HPDE6-E6E7 (cell line): ENCODE results near the gene SYT1.

ENCODE experiments used
- DNase-seq: peaks from one replicate; pipeline ENCODE4 v3.0.0; 2011; ENCODE audit warnings: missing footprints; ENCODE audit errors: extremely low spot score

Gene SYT1

GRCh38 chr12:78891646-78892353, 27.2 kb downstream of the SYT1 start:
- DNase-seq: no peak

GRCh38 chr12:78898416-78898815, 33.8 kb downstream of the SYT1 start:
- DNase-seq: no peak

- DNase-seq: peak; percentile 8
Measured at GRCh38 chr12:78914859-78915331, 50.3 kb downstream of the SYT1 start.

- no peak for DNase-seq
Measured at GRCh38 chr12:78916845-78917480, 52.4 kb downstream of the SYT1 start.

GRCh38 chr12:78917513-78917912, 52.9 kb downstream of the SYT1 start:
- DNase-seq: no peak

- DNase-seq: no peak
Measured at GRCh38 chr12:78918268-78918667, 53.7 kb downstream of the SYT1 start.

- DNase-seq: peak; percentile 35
Measured at GRCh38 chr12:78928200-78929074, 63.9 kb downstream of the SYT1 start.

- DNase-seq: no peak
Measured at GRCh38 chr12:78929075-78929418, 64.5 kb downstream of the SYT1 start.

- DNase-seq: no peak
Measured at GRCh38 chr12:78931466-78931990, 67.0 kb downstream of the SYT1 start.

GRCh38 chr12:78933014-78933413, 68.4 kb downstream of the SYT1 start:
- DNase-seq: no peak

GRCh38 chr12:78938341-78939084, 73.9 kb downstream of the SYT1 start:
- no peak for DNase-seq

GRCh38 chr12:78949532-78949931, 85.0 kb downstream of the SYT1 start:
- DNase-seq: no peak

- DNase-seq: no peak
Measured at GRCh38 chr12:78951803-78952551, 87.4 kb downstream of the SYT1 start.

- no peak for DNase-seq
Measured at GRCh38 chr12:78952552-78952929, 88.0 kb downstream of the SYT1 start.

- no peak for DNase-seq
Measured at GRCh38 chr12:78958941-78959340, 94.4 kb downstream of the SYT1 start.

GRCh38 chr12:78959556-78959955, 95.0 kb downstream of the SYT1 start:
- no peak for DNase-seq

GRCh38 chr12:78961171-78961570, 96.6 kb downstream of the SYT1 start:
- DNase-seq: no peak

- no peak for DNase-seq
Measured at GRCh38 chr12:78963439-78964227, 99.1 kb downstream of the SYT1 start.

- no peak for DNase-seq
Measured at GRCh38 chr12:78964521-78964920, 99.9 kb downstream of the SYT1 start.

- DNase-seq: no peak
Measured at GRCh38 chr12:78966062-78966461, 101.5 kb downstream of the SYT1 start.
